ENCODE data around the gene PRM1. TPM values are rescaled to one million over a fixed set of nuclear protein-coding genes. Genes with fewer than 3 reads are reported as not detected.

The PRM1 gene
- total RNA-seq, 3 donors from 2014 or later (not counting 1 experiment from before 2014, with no cell fraction given): not detected

- no peaks in the 10 kb centered on the region for H3K9me3 Mint-ChIP-seq
- H3K4me1 Mint-ChIP-seq: peaks cover 38 to 50% of the 10 kb centered on the region in 2 donors
- no peaks in the 10 kb centered on the region for H3K9me3 ChIP-seq (ENCODE audit: control insufficient read depth, insufficient read depth, low read length)
- no peaks in the 10 kb centered on the region for H3K36me3 Mint-ChIP-seq
- H3K27ac ChIP-seq (ENCODE audit: low read length): peak overlapping the region; percentile 87
- no peaks in the 10 kb centered on the region for H3K27me3 Mint-ChIP-seq (ENCODE audit: low read depth in 2 of 2)
- intact Hi-C loops (cut with micrococcal nuclease): loop anchor here (1.0 to 10.0 kb wide), 3 partner anchors 142 to 285 kb away; no protein-coding TSS in a partner anchor
- peak overlapping the region; percentile 98 for H3K4me3 Mint-ChIP-seq
- peak in 1 of 2 donors; percentile 55 for DNase-seq
- peaks cover 3% of the 10 kb centered on the region for H3K36me3 ChIP-seq (ENCODE audit: control insufficient read depth, insufficient read depth, low read length)
- 1% methylated on average over 32 of the region's 32 CpGs for WGBS (ENCODE audit: insufficient coverage)
- H3K27me3 ChIP-seq (ENCODE audit: control insufficient read depth, insufficient read depth, low read length): no peaks in the 10 kb centered on the region
- peaks cover 59% of the 10 kb centered on the region for H3K4me1 ChIP-seq (ENCODE audit: control insufficient read depth, insufficient read depth, low read length)
- H3K27ac Mint-ChIP-seq: peak overlapping the region; percentile 93 to 96
- TF ChIP-seq CTCF (IDR thresholded peaks at IDR 0.05): no peak
- no peak for ATAC-seq
- H3K4me3 ChIP-seq (ENCODE audit: low read length): peak overlapping the region; percentile 73
Measured at GRCh38 chr16:11256661-11257130, 24.4 kb downstream of the PRM1 start.

GRCh38 chr16:11255737-11256660, 25.1 kb downstream of the PRM1 start, which contains the start of gene SOCS1:
Gene SOCS1, minus strand, starts transcription at chr16:11256204. Its CDS starts 726 bp downstream, at chr16:11255478.
- H3K4me1 Mint-ChIP-seq: peaks cover 39 to 54% of the 10 kb centered on the region in 2 donors
- Histone ChIP-seq H3K27me3 (ENCODE audit: control insufficient read depth, insufficient read depth, low read length) (no peaks in the 10 kb centered on the region), H3K4me3 (ENCODE audit: low read length) (peak within 1 kb of the TSS; percentile 73), H3K9me3 (ENCODE audit: control insufficient read depth, insufficient read depth, low read length) (no peaks in the 10 kb centered on the region), H3K4me1 (ENCODE audit: control insufficient read depth, insufficient read depth, low read length) (peaks cover 66% of the 10 kb centered on the region), H3K27ac (ENCODE audit: low read length) (peak within 1 kb of the TSS; percentile 87), H3K36me3 (ENCODE audit: control insufficient read depth, insufficient read depth, low read length) (peaks cover 5% of the 10 kb centered on the region)
- H3K27ac Mint-ChIP-seq: peak within 1 kb of the TSS; percentile 93 to 96
- under 1% methylated on average over 100 of the region's 100 CpGs for WGBS (ENCODE audit: insufficient coverage)
- H3K4me3 Mint-ChIP-seq: peak within 1 kb of the TSS; percentile 98
- ATAC-seq: peak; percentile 61 to 86 (median 72)
- TF ChIP-seq CTCF (IDR thresholded peaks at IDR 0.05): peak; percentile 91
- intact Hi-C loops (cut with micrococcal nuclease): loop anchor here (2.0 to 10.0 kb wide), 2 partner anchors 141 to 203 kb away; no protein-coding TSS in a partner anchor
- no peaks in the 10 kb centered on the region for H3K9me3 Mint-ChIP-seq
- H3K36me3 Mint-ChIP-seq: no peaks in the 10 kb centered on the region
- peak; percentile 86 to 95 for DNase-seq
- no peaks in the 10 kb centered on the region for H3K27me3 Mint-ChIP-seq (ENCODE audit: low read depth in 2 of 2)

GRCh38 chr16:11254913-11255736, 26.0 kb downstream of the PRM1 start:
- intact Hi-C loops (cut with micrococcal nuclease): loop anchor here (5.0 to 10.0 kb wide), 2 partner anchors 140 to 307 kb away; no protein-coding TSS in a partner anchor
- H3K9me3 ChIP-seq (ENCODE audit: control insufficient read depth, insufficient read depth, low read length): no peaks in the 10 kb centered on the region
- Mint-ChIP-seq H3K27ac (peak overlapping the region; percentile 57 to 96), H3K9me3 (no peaks in the 10 kb centered on the region), H3K4me3 (peak overlapping the region; percentile 82), H3K4me1 (peaks cover 45 to 61% of the 10 kb centered on the region in 2 donors), H3K36me3 (no peaks in the 10 kb centered on the region), H3K27me3 (ENCODE audit: low read depth in 2 of 2) (no peaks in the 10 kb centered on the region)
- peak; percentile 60 to 89 for DNase-seq
- no peak for TF ChIP-seq CTCF (IDR thresholded peaks at IDR 0.05)
- 1% methylated on average over 105 of the region's 105 CpGs for WGBS (ENCODE audit: insufficient coverage)
- H3K27ac ChIP-seq (ENCODE audit: low read length): peak overlapping the region; percentile 52
- H3K36me3 ChIP-seq (ENCODE audit: control insufficient read depth, insufficient read depth, low read length): peaks cover 5% of the 10 kb centered on the region
- H3K27me3 ChIP-seq (ENCODE audit: control insufficient read depth, insufficient read depth, low read length): no peaks in the 10 kb centered on the region
- H3K4me3 ChIP-seq (ENCODE audit: low read length): peak overlapping the region; percentile 49
- peaks cover 66% of the 10 kb centered on the region for H3K4me1 ChIP-seq (ENCODE audit: control insufficient read depth, insufficient read depth, low read length)
- ATAC-seq: peak; percentile 9 to 25 (median 15)
